ENCODE measurements around the gene TJAP1.

The TJAP1 gene

GRCh38 chr6:43434943-43435342 is 42.4 kb upstream of the TJAP1 start:
- no peak for DNase-seq (ENCODE audit: low read depth)
- H3K4me3 ChIP-seq (ENCODE audit: low read depth, low read length), result no peak overlapping the region
- no peak for TF ChIP-seq CTCF (IDR thresholded peaks at IDR 0.05; ENCODE audit: insufficient read depth, low read depth, low read length, missing control alignments)

- no peak for TF ChIP-seq CTCF (IDR thresholded peaks at IDR 0.05; ENCODE audit: insufficient read depth, low read depth, low read length, missing control alignments)
- H3K4me3 ChIP-seq (ENCODE audit: low read depth, low read length), result no peak overlapping the region
- no peak for DNase-seq (ENCODE audit: low read depth)
Measured at GRCh38 chr6:43435682-43436437, 41.5 kb upstream of the TJAP1 start.

GRCh38 chr6:43436577-43437282 is 40.6 kb upstream of the TJAP1 start:
- DNase-seq (ENCODE audit: low read depth), result no peak

GRCh38 chr6:43437700-43438099 is 39.7 kb upstream of the TJAP1 start:
- no peak for TF ChIP-seq CTCF (IDR thresholded peaks at IDR 0.05; ENCODE audit: insufficient read depth, low read depth, low read length, missing control alignments)
- H3K4me3 ChIP-seq (ENCODE audit: low read depth, low read length), result no peak overlapping the region
- no peak for DNase-seq (ENCODE audit: low read depth)

More at GRCh38 chr6:43436577-43437282, 40.6 kb upstream of the TJAP1 start:
- TF ChIP-seq CTCF (IDR thresholded peaks at IDR 0.05; ENCODE audit: insufficient read depth, low read depth, low read length, missing control alignments), result no peak
- H3K4me3 ChIP-seq (ENCODE audit: low read depth, low read length), result no peak overlapping the region

- no peak for DNase-seq (ENCODE audit: low read depth)
Measured at GRCh38 chr6:43442935-43443334, 34.4 kb upstream of the TJAP1 start.

GRCh38 chr6:43444036-43444435 is 33.3 kb upstream of the TJAP1 start:
- H3K4me3 ChIP-seq (ENCODE audit: low read depth, low read length), result no peak overlapping the region
- DNase-seq (ENCODE audit: low read depth), result no peak
- TF ChIP-seq CTCF (IDR thresholded peaks at IDR 0.05; ENCODE audit: insufficient read depth, low read depth, low read length, missing control alignments), result no peak

More at GRCh38 chr6:43442935-43443334, 34.4 kb upstream of the TJAP1 start:
- no peak for TF ChIP-seq CTCF (IDR thresholded peaks at IDR 0.05; ENCODE audit: insufficient read depth, low read depth, low read length, missing control alignments)
- no peak overlapping the region for H3K4me3 ChIP-seq (ENCODE audit: low read depth, low read length)
